H1 (cell line): ENCODE data around the gene ADCY3. TPM values are rescaled to one million over a fixed set of nuclear protein-coding genes. Genes with fewer than 3 reads are reported as not detected.

ENCODE experiments used
- CTBP2 ChIP-seq: IDR thresholded peaks from 2 replicates; pipeline ENCODE4 v1.7.0; 2011; ENCODE audit warnings: borderline replicate concordance, mild to moderate bottlenecking, moderate library complexity, mixed read lengths, low read length; ENCODE audit not compliant: insufficient read depth, insufficient read length
- EZH2 ChIP-seq: fragments of 200-600 bp; sonication (generic); IDR thresholded peaks from 2 replicates; pipeline ENCODE4 v1.7.1; 2012; ENCODE audit warnings: low read depth, mild to moderate bottlenecking, moderate library complexity, low read length, inconsistent platforms; ENCODE audit not compliant: severe bottlenecking
- GTF2F1 ChIP-seq: IDR thresholded peaks from 2 replicates; pipeline ENCODE4 v1.6.1; 2012; ENCODE audit warnings: low read depth, low read length, improper control_type of control experiment, borderline replicate concordance
- KDM1A ChIP-seq: fragments of 200-600, 300-600 bp; sonication (generic); IDR thresholded peaks from 2 replicates; pipeline ENCODE4 v1.7.1; 2016; ENCODE audit warnings: mild to moderate bottlenecking, low read length, borderline replicate concordance
- polyA plus RNA-seq, 7 experiments: library from polyadenylated mRNA; depleted of rRNA in 3 of 7; stranded (reverse) in 5 of 7; unstranded in 2 of 7; fragments of >200 nt in 5 of 7; fragments of 200-250 nt in 2 of 7; gene quantifications; 1 replicate in 5 of 7; 2 replicates in 1 of 7; 4 replicates in 1 of 7; pipeline versions ENCODE4 v1.2.1 to v1.2.3, GENCODE V29; 2011 to 2013; ENCODE audit warnings: missing spikeins in 2 of 7, mixed read lengths in 2 of 7
- total RNA-seq: library from RNA; stranded (reverse); fragmentation: NEBNext Ultra II Directional; extraction: Animal tissue kit (Norgen Biotek cat#: 25700); gene quantifications from 2 replicates; pipeline ENCODE4 v1.2.1, GENCODE V29; 2021
- TF ChIP-seq, protein P1 (sequence below): fragments of 300-600 bp; sonication (generic); IDR thresholded peaks from 2 replicates; pipeline ENCODE4 v1.7.1; 2012; ENCODE audit warnings: low read length, moderate library complexity, mild to moderate bottlenecking, inconsistent platforms; ENCODE audit not compliant: insufficient replicate concordance

Gene ADCY3
- total and polyA plus RNA-seq, 2 of the 8 experiments (the other 6 are each of a cell fraction or from before 2014, with no cell fraction given) = 45.1 to 52.9 TPM

DNA sequence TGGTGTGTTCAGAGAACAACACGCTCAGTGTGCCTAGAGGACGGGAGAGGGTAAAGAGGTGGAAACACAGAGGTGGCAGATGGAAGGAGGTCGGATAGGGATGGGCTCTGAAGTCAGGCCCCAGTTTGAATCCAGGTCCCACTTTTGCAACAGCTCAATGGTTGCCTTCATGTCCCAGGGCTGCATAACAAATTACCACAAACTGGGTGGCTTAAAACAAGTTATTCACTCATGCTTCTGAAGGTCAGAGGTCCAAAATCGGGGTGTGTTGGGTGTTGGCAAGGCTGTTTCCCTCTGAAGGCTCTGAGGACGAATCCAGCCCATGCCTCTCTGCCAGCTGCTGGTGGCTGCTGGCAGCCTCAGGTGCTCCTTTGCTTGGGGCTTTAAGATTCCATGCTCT, 12.7 kb upstream of the ADCY3 start (continued):
- TF ChIP-seq, protein P1, sequence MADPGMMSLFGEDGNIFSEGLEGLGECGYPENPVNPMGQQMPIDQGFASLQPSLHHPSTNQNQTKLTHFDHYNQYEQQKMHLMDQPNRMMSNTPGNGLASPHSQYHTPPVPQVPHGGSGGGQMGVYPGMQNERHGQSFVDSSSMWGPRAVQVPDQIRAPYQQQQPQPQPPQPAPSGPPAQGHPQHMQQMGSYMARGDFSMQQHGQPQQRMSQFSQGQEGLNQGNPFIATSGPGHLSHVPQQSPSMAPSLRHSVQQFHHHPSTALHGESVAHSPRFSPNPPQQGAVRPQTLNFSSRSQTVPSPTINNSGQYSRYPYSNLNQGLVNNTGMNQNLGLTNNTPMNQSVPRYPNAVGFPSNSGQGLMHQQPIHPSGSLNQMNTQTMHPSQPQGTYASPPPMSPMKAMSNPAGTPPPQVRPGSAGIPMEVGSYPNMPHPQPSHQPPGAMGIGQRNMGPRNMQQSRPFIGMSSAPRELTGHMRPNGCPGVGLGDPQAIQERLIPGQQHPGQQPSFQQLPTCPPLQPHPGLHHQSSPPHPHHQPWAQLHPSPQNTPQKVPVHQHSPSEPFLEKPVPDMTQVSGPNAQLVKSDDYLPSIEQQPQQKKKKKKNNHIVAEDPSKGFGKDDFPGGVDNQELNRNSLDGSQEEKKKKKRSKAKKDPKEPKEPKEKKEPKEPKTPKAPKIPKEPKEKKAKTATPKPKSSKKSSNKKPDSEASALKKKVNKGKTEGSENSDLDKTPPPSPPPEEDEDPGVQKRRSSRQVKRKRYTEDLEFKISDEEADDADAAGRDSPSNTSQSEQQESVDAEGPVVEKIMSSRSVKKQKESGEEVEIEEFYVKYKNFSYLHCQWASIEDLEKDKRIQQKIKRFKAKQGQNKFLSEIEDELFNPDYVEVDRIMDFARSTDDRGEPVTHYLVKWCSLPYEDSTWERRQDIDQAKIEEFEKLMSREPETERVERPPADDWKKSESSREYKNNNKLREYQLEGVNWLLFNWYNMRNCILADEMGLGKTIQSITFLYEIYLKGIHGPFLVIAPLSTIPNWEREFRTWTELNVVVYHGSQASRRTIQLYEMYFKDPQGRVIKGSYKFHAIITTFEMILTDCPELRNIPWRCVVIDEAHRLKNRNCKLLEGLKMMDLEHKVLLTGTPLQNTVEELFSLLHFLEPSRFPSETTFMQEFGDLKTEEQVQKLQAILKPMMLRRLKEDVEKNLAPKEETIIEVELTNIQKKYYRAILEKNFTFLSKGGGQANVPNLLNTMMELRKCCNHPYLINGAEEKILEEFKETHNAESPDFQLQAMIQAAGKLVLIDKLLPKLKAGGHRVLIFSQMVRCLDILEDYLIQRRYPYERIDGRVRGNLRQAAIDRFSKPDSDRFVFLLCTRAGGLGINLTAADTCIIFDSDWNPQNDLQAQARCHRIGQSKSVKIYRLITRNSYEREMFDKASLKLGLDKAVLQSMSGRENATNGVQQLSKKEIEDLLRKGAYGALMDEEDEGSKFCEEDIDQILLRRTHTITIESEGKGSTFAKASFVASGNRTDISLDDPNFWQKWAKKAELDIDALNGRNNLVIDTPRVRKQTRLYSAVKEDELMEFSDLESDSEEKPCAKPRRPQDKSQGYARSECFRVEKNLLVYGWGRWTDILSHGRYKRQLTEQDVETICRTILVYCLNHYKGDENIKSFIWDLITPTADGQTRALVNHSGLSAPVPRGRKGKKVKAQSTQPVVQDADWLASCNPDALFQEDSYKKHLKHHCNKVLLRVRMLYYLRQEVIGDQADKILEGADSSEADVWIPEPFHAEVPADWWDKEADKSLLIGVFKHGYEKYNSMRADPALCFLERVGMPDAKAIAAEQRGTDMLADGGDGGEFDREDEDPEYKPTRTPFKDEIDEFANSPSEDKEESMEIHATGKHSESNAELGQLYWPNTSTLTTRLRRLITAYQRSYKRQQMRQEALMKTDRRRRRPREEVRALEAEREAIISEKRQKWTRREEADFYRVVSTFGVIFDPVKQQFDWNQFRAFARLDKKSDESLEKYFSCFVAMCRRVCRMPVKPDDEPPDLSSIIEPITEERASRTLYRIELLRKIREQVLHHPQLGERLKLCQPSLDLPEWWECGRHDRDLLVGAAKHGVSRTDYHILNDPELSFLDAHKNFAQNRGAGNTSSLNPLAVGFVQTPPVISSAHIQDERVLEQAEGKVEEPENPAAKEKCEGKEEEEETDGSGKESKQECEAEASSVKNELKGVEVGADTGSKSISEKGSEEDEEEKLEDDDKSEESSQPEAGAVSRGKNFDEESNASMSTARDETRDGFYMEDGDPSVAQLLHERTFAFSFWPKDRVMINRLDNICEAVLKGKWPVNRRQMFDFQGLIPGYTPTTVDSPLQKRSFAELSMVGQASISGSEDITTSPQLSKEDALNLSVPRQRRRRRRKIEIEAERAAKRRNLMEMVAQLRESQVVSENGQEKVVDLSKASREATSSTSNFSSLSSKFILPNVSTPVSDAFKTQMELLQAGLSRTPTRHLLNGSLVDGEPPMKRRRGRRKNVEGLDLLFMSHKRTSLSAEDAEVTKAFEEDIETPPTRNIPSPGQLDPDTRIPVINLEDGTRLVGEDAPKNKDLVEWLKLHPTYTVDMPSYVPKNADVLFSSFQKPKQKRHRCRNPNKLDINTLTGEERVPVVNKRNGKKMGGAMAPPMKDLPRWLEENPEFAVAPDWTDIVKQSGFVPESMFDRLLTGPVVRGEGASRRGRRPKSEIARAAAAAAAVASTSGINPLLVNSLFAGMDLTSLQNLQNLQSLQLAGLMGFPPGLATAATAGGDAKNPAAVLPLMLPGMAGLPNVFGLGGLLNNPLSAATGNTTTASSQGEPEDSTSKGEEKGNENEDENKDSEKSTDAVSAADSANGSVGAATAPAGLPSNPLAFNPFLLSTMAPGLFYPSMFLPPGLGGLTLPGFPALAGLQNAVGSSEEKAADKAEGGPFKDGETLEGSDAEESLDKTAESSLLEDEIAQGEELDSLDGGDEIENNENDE = no peak
- TF ChIP-seq KDM1A (no peak), GTF2F1 (no peak), EZH2 (no peak), CTBP2 (no peak)
- TF ChIP-seq, all 59 proteins: peak for 0
